Suprapubic skin (tissue), 4 donors: ENCODE measurements around the gene LRRC2. TPM values are rescaled to one million over a fixed set of nuclear protein-coding genes. Genes with fewer than 3 reads are reported as not detected.

Source experiments
- DNase-seq, 2 donors: peaks; one replicate each; pipeline ENCODE4 v3.0.0-alpha.2; 2019; ENCODE audit warnings: low spot score in 2 of 2
- H3K27ac ChIP-seq: fragments of 200-600 bp; sonication (generic); one replicate; pipeline ENCODE4 v1.5.1; 2019
- H3K27me3 ChIP-seq: fragments of 200-600 bp; sonication (generic); one replicate; pipeline ENCODE4 v1.5.1; 2019
- H3K36me3 ChIP-seq: fragments of 200-600 bp; sonication (generic); one replicate; pipeline ENCODE4 v1.5.1; 2019
- H3K4me1 ChIP-seq: fragments of 200-600 bp; sonication (generic); one replicate; pipeline ENCODE4 v1.5.1; 2019
- H3K4me3 ChIP-seq: fragments of 200-600 bp; sonication (generic); one replicate; pipeline ENCODE4 v1.5.1; 2019; ENCODE audit warnings: mild to moderate bottlenecking
- H3K9me3 ChIP-seq: fragments of 200-600 bp; sonication (generic); one replicate; pipeline ENCODE4 v1.5.1; 2019
- EP300 ChIP-seq: sonication (generic); formaldehyde crosslinking; IDR thresholded peaks from one replicate; pipeline ENCODE4 v1.6.1; 2017; ENCODE audit warnings: antibody characterized with exemption
- POLR2A ChIP-seq, 2 donors: fragments of 450-650 bp; IDR thresholded peaks; one replicate each; pipeline ENCODE4 v1.6.1; 2017; ENCODE audit warnings: antibody characterized with exemption in 2 of 2, mild to moderate bottlenecking in 2 of 2, moderate library complexity in 2 of 2
- POLR2AphosphoS5 ChIP-seq, 3 donors: sonication (generic); formaldehyde crosslinking; IDR thresholded peaks; one replicate each; pipeline ENCODE4 v1.6.1; 2017; ENCODE audit warnings: antibody characterized with exemption in 3 of 3
- WGBS: methylation state at CpG from one replicate; pipeline ENCODE4 v1.1.5; 2018; 5-methylcytosine and 5-hydroxymethylcytosine counted together
- total RNA-seq, 4 donors: library from RNA; depleted of rRNA; stranded (reverse); fragments of >200 nt; gene quantifications; one replicate each; pipeline ENCODE4 v1.1.0, GENCODE V29; 2016
- TF ChIP-seq, protein P1 (sequence below), 2 donors: fragments of 200-600 bp in 1 of 2; fragments of 450-650 bp in 1 of 2; sonication (generic) in 1 of 2; IDR thresholded peaks; one replicate each; pipeline ENCODE4 v1.5.1; 2016 to 2019; ENCODE audit warnings: antibody characterized with exemption in 2 of 2, mild to moderate bottlenecking in 1 of 2, moderate library complexity in 1 of 2

The LRRC2 gene
- total RNA-seq, 4 donors from 2014 or later, result 0.83 to 3.7 (median 2.6) TPM

DNA sequence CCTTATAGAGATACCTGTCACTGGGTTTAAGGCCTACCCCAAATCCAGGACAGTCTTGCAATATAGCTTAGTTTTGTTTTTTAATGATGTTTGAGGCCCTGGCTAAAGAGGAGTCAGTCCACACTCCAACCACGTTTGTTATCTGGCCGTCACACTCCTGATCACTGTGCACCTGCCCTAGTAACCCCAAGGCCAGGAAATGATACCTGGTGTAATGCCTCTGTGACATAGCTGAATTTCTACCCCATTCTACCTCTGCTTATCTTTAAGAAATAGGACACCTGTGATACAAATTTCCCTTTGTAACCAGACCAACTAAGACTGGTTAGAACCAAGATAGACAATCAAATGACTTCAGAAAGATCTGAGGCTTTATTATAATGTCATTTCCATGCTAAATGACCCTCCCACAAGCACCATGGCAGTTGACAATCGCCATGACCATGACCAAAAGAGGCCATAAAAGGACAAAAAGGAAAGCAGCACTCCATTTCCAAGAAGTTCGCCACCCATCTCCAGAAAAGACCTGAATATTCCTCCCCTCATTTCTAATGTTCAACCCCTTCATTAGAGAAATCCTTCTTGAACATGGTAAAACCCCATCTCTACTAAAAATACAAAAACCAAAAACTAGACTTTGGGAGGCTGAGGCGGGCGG, 73.1 kb downstream of the LRRC2 start:
- no peaks in the 10 kb centered on the region for H3K27me3 ChIP-seq
- no peak for TF ChIP-seq POLR2AphosphoS5 (IDR thresholded peaks at IDR 0.05)
- no peak for TF ChIP-seq EP300
- TF ChIP-seq, protein P1, sequence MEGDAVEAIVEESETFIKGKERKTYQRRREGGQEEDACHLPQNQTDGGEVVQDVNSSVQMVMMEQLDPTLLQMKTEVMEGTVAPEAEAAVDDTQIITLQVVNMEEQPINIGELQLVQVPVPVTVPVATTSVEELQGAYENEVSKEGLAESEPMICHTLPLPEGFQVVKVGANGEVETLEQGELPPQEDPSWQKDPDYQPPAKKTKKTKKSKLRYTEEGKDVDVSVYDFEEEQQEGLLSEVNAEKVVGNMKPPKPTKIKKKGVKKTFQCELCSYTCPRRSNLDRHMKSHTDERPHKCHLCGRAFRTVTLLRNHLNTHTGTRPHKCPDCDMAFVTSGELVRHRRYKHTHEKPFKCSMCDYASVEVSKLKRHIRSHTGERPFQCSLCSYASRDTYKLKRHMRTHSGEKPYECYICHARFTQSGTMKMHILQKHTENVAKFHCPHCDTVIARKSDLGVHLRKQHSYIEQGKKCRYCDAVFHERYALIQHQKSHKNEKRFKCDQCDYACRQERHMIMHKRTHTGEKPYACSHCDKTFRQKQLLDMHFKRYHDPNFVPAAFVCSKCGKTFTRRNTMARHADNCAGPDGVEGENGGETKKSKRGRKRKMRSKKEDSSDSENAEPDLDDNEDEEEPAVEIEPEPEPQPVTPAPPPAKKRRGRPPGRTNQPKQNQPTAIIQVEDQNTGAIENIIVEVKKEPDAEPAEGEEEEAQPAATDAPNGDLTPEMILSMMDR (IDR thresholded peaks at IDR 0.05), result no peak
- no peak for TF ChIP-seq POLR2A (IDR thresholded peaks at IDR 0.05)
- WGBS, result 92% methylated on average over 6 of the region's 6 CpGs
- DNase-seq, result no peak
- H3K36me3 ChIP-seq, result no peaks in the 10 kb centered on the region
- H3K9me3 ChIP-seq, result no peaks in the 10 kb centered on the region
- no peak overlapping the region for H3K27ac ChIP-seq
- H3K4me1 ChIP-seq, result peaks cover 8% of the 10 kb centered on the region
- no peak overlapping the region for H3K4me3 ChIP-seq

DNA sequence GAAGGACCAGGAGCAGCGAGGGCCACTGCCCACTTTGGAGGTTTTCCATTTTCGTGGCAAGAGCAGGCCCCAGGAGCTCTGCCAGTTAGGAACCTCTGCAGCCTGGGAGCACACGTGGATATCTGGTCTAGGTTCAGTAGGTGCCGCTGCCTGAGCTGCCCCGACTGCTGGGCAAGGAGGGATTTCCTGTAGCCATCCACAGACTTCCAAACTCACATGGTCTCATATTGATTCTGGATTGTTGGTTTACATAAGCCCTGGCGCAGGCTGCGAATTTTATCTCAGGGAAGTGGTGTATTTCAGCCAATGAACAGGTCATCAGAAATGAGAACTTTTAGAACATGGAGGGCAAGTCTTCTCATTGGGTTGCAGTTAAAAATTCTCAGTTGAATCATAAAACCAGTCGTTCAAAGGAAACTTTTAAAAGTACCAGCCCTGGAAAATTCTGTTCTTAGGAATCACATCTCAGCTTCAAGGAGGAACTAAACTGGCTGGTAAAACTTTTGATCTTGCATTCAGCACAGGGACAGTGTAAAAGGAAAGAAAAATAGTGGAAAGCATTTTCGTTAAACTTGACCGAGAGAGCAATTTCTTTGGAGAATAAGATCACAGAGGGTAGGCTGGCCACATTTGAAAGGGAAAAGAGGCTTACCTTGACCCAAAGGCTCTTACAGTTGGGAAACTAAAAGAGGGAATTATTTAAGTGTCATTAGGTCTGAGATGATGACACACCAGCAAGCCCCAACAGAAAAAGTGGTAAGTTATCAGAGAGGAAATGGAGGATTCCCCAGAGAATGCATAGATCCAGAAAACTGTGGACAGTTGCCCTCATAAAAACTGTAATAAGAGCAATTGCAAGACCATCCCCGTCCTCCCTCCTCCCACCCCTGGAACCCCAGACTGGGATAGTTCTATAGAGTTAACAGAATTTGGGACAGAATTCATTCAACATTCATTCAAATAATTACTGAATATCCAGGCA, 74.7 kb downstream of the LRRC2 start:
- H3K36me3 ChIP-seq, result no peaks in the 10 kb centered on the region
- no peak for TF ChIP-seq POLR2AphosphoS5 (IDR thresholded peaks at IDR 0.05)
- TF ChIP-seq, protein P1 (IDR thresholded peaks at IDR 0.05), result no peak
- TF ChIP-seq POLR2A (IDR thresholded peaks at IDR 0.05), result no peak
- no peak for TF ChIP-seq EP300
- peaks cover 8% of the 10 kb centered on the region for H3K4me1 ChIP-seq
- DNase-seq, result no peak
- 74% methylated on average over 11 of the region's 11 CpGs for WGBS
- no peak overlapping the region for H3K27ac ChIP-seq
- H3K4me3 ChIP-seq, result no peak overlapping the region
- no peaks in the 10 kb centered on the region for H3K27me3 ChIP-seq
- no peaks in the 10 kb centered on the region for H3K9me3 ChIP-seq

DNA sequence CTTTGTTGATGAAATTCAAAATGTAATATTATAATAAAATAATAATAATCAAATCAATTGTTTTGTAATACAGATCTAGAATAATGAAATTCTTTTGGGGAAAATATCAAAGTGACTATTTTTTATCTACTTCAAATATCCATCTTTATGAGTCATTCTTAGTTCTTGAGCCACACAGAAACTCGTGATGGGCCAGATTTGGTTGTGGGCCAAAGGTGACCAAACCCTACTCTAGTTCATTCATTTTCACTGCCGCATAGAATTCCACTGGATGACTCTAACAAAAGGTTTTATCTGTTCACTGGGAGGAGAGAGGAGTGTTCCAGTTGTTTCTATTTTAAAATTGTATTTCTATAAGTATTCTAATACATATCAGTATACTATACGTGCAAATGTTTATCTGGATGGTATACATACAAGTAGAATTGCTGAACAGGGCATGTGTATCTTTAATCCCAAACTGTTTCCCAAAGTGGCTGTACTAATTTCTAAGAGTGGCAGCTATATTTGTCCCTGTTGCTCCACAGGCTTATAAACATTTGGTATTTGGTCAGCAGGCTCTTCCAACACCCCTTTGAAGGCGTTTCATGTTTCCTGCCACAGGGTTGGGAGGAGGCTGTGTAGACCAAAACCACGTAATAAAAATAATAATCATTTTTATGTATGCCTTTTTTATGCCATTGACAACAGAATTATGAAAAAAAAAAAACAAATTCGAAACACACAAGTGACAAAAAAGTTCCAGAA, 75.6 kb downstream of the LRRC2 start:
- 75% methylated on average over 6 of the region's 6 CpGs for WGBS

DNA sequence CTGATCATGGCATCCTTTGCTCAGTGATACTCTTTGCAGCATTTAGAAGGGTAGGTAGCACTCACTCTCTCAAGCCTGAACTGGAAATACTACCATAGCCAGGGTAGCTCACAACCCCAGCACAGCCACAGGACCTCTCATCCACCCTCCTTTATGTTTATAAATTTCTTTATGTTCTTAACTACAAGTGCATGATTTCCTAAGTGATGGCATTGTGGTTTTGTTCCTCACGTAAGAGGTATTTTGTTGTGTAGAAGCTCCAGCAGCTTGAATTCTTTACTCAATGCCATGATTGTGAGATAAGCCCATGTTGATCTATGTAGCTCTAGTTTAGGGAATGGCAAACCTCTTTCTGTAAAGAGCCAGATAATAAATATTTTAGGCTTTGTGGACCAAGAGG, 76.2 kb downstream of the LRRC2 start:
- TF ChIP-seq EP300 (no peak), POLR2A (IDR thresholded peaks at IDR 0.05) (no peak), POLR2AphosphoS5 (IDR thresholded peaks at IDR 0.05) (no peak)
- TF ChIP-seq, protein P1 (IDR thresholded peaks at IDR 0.05), result no peak
- Histone ChIP-seq H3K4me3 (no peak overlapping the region), H3K27ac (no peak overlapping the region), H3K27me3 (no peaks in the 10 kb centered on the region), H3K4me1 (peaks cover 8% of the 10 kb centered on the region), H3K9me3 (no peaks in the 10 kb centered on the region), H3K36me3 (no peaks in the 10 kb centered on the region)
- no peak for DNase-seq
- WGBS, result 92% methylated on average over 1 of the region's 1 CpG

More for the DNA sequence above, 75.6 kb downstream of the LRRC2 start:
- Histone ChIP-seq H3K9me3 (no peaks in the 10 kb centered on the region), H3K27me3 (no peaks in the 10 kb centered on the region), H3K36me3 (no peaks in the 10 kb centered on the region), H3K4me1 (peaks cover 8% of the 10 kb centered on the region), H3K27ac (no peak overlapping the region), H3K4me3 (no peak overlapping the region)
- DNase-seq, result no peak
- TF ChIP-seq EP300, result no peak
- TF ChIP-seq POLR2A (IDR thresholded peaks at IDR 0.05), result no peak
- TF ChIP-seq POLR2AphosphoS5 (IDR thresholded peaks at IDR 0.05), result no peak
- TF ChIP-seq, protein P1 (IDR thresholded peaks at IDR 0.05), result no peak
